ENCODE measurements around the gene TRAPPC14. TPM values are rescaled to one million over a fixed set of nuclear protein-coding genes. Genes with fewer than 3 reads are reported as not detected.

Gene TRAPPC14
- total and polyA plus RNA-seq, 9 of the 15 experiments (the other 6 are each of a cell fraction or from before 2014, with no cell fraction given) = 0.42 to 45.9 (median 18.2) TPM

DNA sequence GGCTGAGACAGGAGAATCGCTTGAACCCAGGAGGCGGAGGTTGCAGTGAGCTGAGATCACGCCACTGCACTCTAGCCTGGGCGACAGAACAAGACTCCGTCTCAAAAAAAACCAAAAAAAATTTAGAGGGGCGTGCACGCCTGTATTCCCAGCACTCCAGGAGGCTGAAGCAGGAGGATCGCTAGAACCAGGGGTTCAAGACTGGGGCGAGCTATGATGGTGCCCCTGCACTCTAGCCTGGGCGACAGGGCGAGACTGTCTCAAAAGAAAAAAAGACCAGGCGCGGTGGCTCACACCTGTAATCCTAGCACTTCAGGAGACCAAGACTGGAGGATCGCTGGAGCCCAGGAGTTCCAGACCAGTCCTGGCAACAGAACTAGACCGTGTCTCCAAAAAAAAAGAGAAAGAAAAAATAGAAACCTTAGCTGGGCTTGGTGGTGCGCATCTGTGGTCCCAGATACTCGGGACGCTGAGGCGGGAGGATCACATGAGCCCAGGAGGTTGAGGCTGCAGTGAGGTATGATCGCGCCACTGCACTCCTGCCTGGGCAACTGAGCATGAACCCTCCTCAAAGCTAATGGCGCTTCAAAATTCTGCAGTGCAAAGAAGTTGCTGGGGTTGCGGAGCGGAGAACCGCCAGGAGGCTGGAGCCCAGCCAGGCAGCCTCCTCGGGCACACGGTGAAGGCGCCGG lies 32.1 kb downstream of the TRAPPC14 start (continued):
- no peak for TF ChIP-seq ZBTB49 (CRISPR knock-in tag; IDR thresholded peaks at IDR 0.05; ENCODE audit: borderline replicate concordance)
- TF ChIP-seq, protein P1, sequence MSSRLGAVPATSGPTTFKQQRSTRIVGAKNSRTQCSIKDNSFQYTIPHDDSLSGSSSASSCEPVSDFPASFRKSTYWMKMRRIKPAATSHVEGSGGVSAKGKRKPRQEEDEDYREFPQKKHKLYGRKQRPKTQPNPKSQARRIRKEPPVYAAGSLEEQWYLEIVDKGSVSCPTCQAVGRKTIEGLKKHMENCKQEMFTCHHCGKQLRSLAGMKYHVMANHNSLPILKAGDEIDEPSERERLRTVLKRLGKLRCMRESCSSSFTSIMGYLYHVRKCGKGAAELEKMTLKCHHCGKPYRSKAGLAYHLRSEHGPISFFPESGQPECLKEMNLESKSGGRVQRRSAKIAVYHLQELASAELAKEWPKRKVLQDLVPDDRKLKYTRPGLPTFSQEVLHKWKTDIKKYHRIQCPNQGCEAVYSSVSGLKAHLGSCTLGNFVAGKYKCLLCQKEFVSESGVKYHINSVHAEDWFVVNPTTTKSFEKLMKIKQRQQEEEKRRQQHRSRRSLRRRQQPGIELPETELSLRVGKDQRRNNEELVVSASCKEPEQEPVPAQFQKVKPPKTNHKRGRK (tag; IDR thresholded peaks at IDR 0.05) = no peak
- TF ChIP-seq ZNF184 (CRISPR knock-in tag; IDR thresholded peaks at IDR 0.05) = no peak
- TF ChIP-seq PHF8 (IDR thresholded peaks at IDR 0.05; ENCODE audit: borderline replicate concordance, low read length) = no peak
- TF ChIP-seq THRB (CRISPR knock-in tag; conservative IDR thresholded peaks at IDR 0.05) = no peak
- TF ChIP-seq ZNF41 (CRISPR knock-in tag; conservative IDR thresholded peaks at IDR 0.05) = no peak
- TF ChIP-seq CBX5 (IDR thresholded peaks at IDR 0.05; ENCODE audit: borderline replicate concordance, low read depth) = no peak
- no peak for TF ChIP-seq ZNF583 (CRISPR knock-in tag; IDR thresholded peaks at IDR 0.05)
- TF ChIP-seq, protein P2, sequence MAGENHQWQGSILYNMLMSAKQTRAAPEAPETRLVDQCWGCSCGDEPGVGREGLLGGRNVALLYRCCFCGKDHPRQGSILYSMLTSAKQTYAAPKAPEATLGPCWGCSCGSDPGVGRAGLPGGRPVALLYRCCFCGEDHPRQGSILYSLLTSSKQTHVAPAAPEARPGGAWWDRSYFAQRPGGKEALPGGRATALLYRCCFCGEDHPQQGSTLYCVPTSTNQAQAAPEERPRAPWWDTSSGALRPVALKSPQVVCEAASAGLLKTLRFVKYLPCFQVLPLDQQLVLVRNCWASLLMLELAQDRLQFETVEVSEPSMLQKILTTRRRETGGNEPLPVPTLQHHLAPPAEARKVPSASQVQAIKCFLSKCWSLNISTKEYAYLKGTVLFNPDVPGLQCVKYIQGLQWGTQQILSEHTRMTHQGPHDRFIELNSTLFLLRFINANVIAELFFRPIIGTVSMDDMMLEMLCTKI (IDR thresholded peaks at IDR 0.05; ENCODE audit: partially characterized antibody) = no peak
- 0 out of 4 replicates have a peak, but pooled peaks of 1 of the 2 experiments have one; percentile 30 for TF ChIP-seq FOXA3 (CRISPR knock-in tag; conservative IDR thresholded peaks at IDR 0.05 in 1 of 2, IDR thresholded peaks at IDR 0.05 in 1 of 2)
- no peak for TF ChIP-seq MYNN (IDR thresholded peaks at IDR 0.05)
- TF ChIP-seq MYNN (CRISPR knock-in tag; IDR thresholded peaks at IDR 0.05) = no peak
- no peak for TF ChIP-seq MTA2 (IDR thresholded peaks at IDR 0.05; ENCODE audit: low read depth)
- TF ChIP-seq U2AF1 (optimal IDR thresholded peaks at IDR 0.05; ENCODE audit: low read depth, low read length) = no peak
- TF ChIP-seq SIN3B (IDR thresholded peaks at IDR 0.05; ENCODE audit: low read depth) = peak; percentile 70
- no peak for TF ChIP-seq ZNF143 (CRISPR knock-in tag; IDR thresholded peaks at IDR 0.05)
- TF ChIP-seq SPI1 (IDR thresholded peaks at IDR 0.05; ENCODE audit: borderline replicate concordance, low read depth, low read length) = no peak
- TF ChIP-seq ETV5 (CRISPR knock-in tag; IDR thresholded peaks at IDR 0.05; ENCODE audit: low read depth) = 0 out of 2 replicates have a peak, but pooled peaks have one; percentile 71
- no peak for TF ChIP-seq CBFA2T2 (conservative IDR thresholded peaks at IDR 0.05)
- no peak for TF ChIP-seq CREM (IDR thresholded peaks at IDR 0.05; ENCODE audit: low read depth)
- TF ChIP-seq, protein P3, sequence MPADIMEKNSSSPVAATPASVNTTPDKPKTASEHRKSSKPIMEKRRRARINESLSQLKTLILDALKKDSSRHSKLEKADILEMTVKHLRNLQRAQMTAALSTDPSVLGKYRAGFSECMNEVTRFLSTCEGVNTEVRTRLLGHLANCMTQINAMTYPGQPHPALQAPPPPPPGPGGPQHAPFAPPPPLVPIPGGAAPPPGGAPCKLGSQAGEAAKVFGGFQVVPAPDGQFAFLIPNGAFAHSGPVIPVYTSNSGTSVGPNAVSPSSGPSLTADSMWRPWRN (IDR thresholded peaks at IDR 0.05; ENCODE audit: low read depth) = no peak
- no peak for TF ChIP-seq DIDO1 (tag; IDR thresholded peaks at IDR 0.05; ENCODE audit: low read depth)
- no peak for TF ChIP-seq ZNF780A (CRISPR knock-in tag; IDR thresholded peaks at IDR 0.05)
